ENCODE data around the gene ELP4. TPM values are rescaled to one million over a fixed set of nuclear protein-coding genes. Genes with fewer than 3 reads are reported as not detected.

Gene ELP4
- total and polyA plus RNA-seq, 2 experiments from 2014 or later: 16.2 to 20.1 TPM

DNA sequence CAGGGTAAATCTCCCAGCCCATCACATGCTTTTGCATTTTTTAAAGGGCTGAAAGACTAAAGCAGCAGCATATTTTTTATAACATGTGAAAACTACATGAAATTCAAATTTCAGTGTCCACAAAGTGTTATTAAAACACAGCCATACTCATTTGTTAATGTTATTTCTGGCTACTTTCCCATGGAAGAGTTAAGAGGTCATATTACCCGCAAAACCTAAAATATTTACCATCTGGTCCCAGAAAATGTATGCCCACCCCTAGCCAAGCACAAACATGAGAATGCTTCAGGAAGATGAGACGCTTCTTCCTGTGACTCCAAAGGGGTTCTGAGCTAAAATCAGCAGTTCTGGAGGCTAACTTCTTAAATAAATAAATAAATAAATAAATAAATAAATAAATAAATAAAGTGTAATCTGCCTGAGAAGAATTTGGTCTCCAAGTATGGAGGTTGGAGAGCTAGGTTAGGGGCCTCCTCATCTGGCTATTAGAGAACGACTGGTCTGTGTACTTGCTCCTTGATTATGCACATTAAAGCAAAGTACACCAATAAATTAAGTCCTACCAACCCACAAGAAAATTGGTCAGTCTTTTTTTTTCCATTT lies 9.9 kb upstream of the ELP4 start:
- H3K4me1 ChIP-seq (ENCODE audit: insufficient read depth): no peaks in the 10 kb centered on the region
- no peaks in the 10 kb centered on the region for H3F3A ChIP-seq (ENCODE audit: insufficient read depth)
- H3K79me2 ChIP-seq (ENCODE audit: insufficient read depth): peaks cover 43% of the 10 kb centered on the region
- no peak overlapping the region for H2AFZ ChIP-seq
- no peak overlapping the region for H3K9ac ChIP-seq
- no peaks in the 10 kb centered on the region for H3K27me3 ChIP-seq (replicated peaks; ENCODE audit: insufficient read depth)
- no peak overlapping the region for H3K27ac ChIP-seq
- H3K36me3 ChIP-seq (ENCODE audit: low read depth): no peaks in the 10 kb centered on the region
- WGBS, 2 experiments (ENCODE audit: low coverage in 1 of 2, low lambda C conversion rate in 2 of 2, missing lambda C conversion rate in 2 of 2): 93 to 94% methylated on average over 3 of the region's 3 CpGs
- H3K9me3 ChIP-seq (ENCODE audit: low read depth): no peaks in the 10 kb centered on the region
- TF ChIP-seq EZH2 (IDR thresholded peaks at IDR 0.05; ENCODE audit: insufficient read depth, poor library complexity, severe bottlenecking): no peak
- no peak for TF ChIP-seq EZH2phosphoT487 (IDR thresholded peaks at IDR 0.05; ENCODE audit: insufficient read depth, low read depth)
- no peaks in the 10 kb centered on the region for H3K9me2 ChIP-seq (ENCODE audit: insufficient read depth)
- H3K4me2 ChIP-seq (ENCODE audit: unreplicated experiment): no peak overlapping the region
- DNase-seq: no peak
- in situ Hi-C loops (cut with MboI): loop anchor here (10.0 to 25.0 kb wide), 3 partner anchors 363 to 675 kb away; no protein-coding TSS in a partner anchor
- H4K20me1 ChIP-seq (ENCODE audit: insufficient read depth): no peaks in the 10 kb centered on the region
- H3K4me3 ChIP-seq: no peak overlapping the region

GRCh38 chr11:31500560-31500959 lies 9.0 kb upstream of the ELP4 start:
- peak; percentile 11 for DNase-seq
- H3K27ac ChIP-seq: no peak overlapping the region
- H3F3A ChIP-seq (ENCODE audit: insufficient read depth): no peaks in the 10 kb centered on the region
- no peaks in the 10 kb centered on the region for H3K4me1 ChIP-seq (ENCODE audit: insufficient read depth)
- no peaks in the 10 kb centered on the region for H3K36me3 ChIP-seq (ENCODE audit: low read depth)
- no peaks in the 10 kb centered on the region for H3K27me3 ChIP-seq (replicated peaks; ENCODE audit: insufficient read depth)
- no peak overlapping the region for H3K4me3 ChIP-seq
- H3K9me2 ChIP-seq (ENCODE audit: insufficient read depth): no peaks in the 10 kb centered on the region
- in situ Hi-C loops (cut with MboI): no loop called here
- H3K9me3 ChIP-seq (ENCODE audit: low read depth): no peaks in the 10 kb centered on the region
- H2AFZ ChIP-seq: no peak overlapping the region
- no peak overlapping the region for H3K9ac ChIP-seq
- no peak for TF ChIP-seq EZH2 (IDR thresholded peaks at IDR 0.05; ENCODE audit: insufficient read depth, poor library complexity, severe bottlenecking)
- no peak for TF ChIP-seq EZH2phosphoT487 (IDR thresholded peaks at IDR 0.05; ENCODE audit: insufficient read depth, low read depth)
- 58 to 63% methylated on average over 2 of the region's 2 CpGs for WGBS, 2 experiments (ENCODE audit: low coverage in 1 of 2, low lambda C conversion rate in 2 of 2, missing lambda C conversion rate in 2 of 2)
- no peaks in the 10 kb centered on the region for H4K20me1 ChIP-seq (ENCODE audit: insufficient read depth)
- H3K79me2 ChIP-seq (ENCODE audit: insufficient read depth): peaks cover 38% of the 10 kb centered on the region
- H3K4me2 ChIP-seq (ENCODE audit: unreplicated experiment): no peak overlapping the region

- Histone ChIP-seq H3K4me1 (ENCODE audit: insufficient read depth) (peaks cover 9% of the 10 kb centered on the region; the same call in 1 of the 2 replicates), H3K27ac (no peak overlapping the region), H2AFZ (peak overlapping the region; percentile 100), H3K4me3 (peak overlapping the region; percentile 99), H4K20me1 (ENCODE audit: insufficient read depth) (no peaks in the 10 kb centered on the region), H3K79me2 (ENCODE audit: insufficient read depth) (peaks cover 53% of the 10 kb centered on the region), H3K36me3 (ENCODE audit: low read depth) (no peaks in the 10 kb centered on the region), H3F3A (ENCODE audit: insufficient read depth) (no peaks in the 10 kb centered on the region), H3K4me2 (ENCODE audit: unreplicated experiment) (peak overlapping the region; percentile 95), H3K9ac (peak overlapping the region; percentile 86), H3K27me3 (replicated peaks; ENCODE audit: insufficient read depth) (no peaks in the 10 kb centered on the region), H3K9me3 (ENCODE audit: low read depth) (no peaks in the 10 kb centered on the region), H3K9me2 (ENCODE audit: insufficient read depth) (no peaks in the 10 kb centered on the region)
- TF ChIP-seq EZH2phosphoT487 (IDR thresholded peaks at IDR 0.05; ENCODE audit: insufficient read depth, low read depth) (no peak), EZH2 (IDR thresholded peaks at IDR 0.05; ENCODE audit: insufficient read depth, poor library complexity, severe bottlenecking) (no peak)
- in situ Hi-C loops (cut with MboI): no loop called here
- peak; percentile 35 for DNase-seq
- 1 to 3% methylated on average over 8 of the region's 8 CpGs for WGBS, 2 experiments (ENCODE audit: low coverage in 1 of 2, low lambda C conversion rate in 2 of 2, missing lambda C conversion rate in 2 of 2)
Measured at GRCh38 chr11:31509051-31509428, 527 bp upstream of the ELP4 start.

DNA sequence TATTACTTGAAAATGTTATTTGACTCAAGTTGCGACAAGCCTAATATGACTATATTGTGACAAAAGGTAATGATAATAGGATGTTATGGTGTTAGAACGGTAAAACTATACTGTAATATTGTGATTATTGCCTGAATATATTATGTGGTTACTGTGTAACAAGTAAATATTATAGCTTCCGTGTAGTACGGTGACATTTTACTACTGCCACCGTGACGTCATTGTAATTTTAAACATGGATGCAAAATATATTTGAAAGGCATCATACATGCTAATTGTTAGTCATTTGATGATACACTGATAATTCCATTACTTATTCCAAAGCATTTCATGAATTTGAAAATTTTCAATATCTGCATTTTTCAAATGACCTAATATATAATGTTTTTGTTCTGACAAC lies 2.5 kb downstream of the ELP4 start:
- in situ Hi-C loops (cut with MboI): no loop called here
- H3K4me2 ChIP-seq (ENCODE audit: unreplicated experiment): no peak overlapping the region
- no peak for TF ChIP-seq EZH2phosphoT487 (IDR thresholded peaks at IDR 0.05; ENCODE audit: insufficient read depth, low read depth)
- TF ChIP-seq EZH2 (IDR thresholded peaks at IDR 0.05; ENCODE audit: insufficient read depth, poor library complexity, severe bottlenecking): no peak
- no peak overlapping the region for H3K9ac ChIP-seq
- no peaks in the 10 kb centered on the region for H3K9me2 ChIP-seq (ENCODE audit: insufficient read depth)
- DNase-seq: no peak
- no peak overlapping the region for H3K27ac ChIP-seq
- H3K9me3 ChIP-seq (ENCODE audit: low read depth): no peaks in the 10 kb centered on the region
- no peaks in the 10 kb centered on the region for H4K20me1 ChIP-seq (ENCODE audit: insufficient read depth)
- H2AFZ ChIP-seq: no peak overlapping the region
- 97 to 99% methylated on average over 6 of the region's 6 CpGs for WGBS, 2 experiments (ENCODE audit: low coverage in 1 of 2, low lambda C conversion rate in 2 of 2, missing lambda C conversion rate in 2 of 2)
- no peaks in the 10 kb centered on the region for H3K27me3 ChIP-seq (replicated peaks; ENCODE audit: insufficient read depth)
- peaks cover 9% of the 10 kb centered on the region; the same call in 1 of the 2 replicates for H3K4me1 ChIP-seq (ENCODE audit: insufficient read depth)
- peaks cover 47% of the 10 kb centered on the region for H3K79me2 ChIP-seq (ENCODE audit: insufficient read depth)
- H3K4me3 ChIP-seq: no peak overlapping the region
- H3F3A ChIP-seq (ENCODE audit: insufficient read depth): no peaks in the 10 kb centered on the region
- H3K36me3 ChIP-seq (ENCODE audit: low read depth): no peaks in the 10 kb centered on the region

All from GM23248 (cell line).